Activated T-cell treated with anti-CD3 and anti-CD28 coated beads for 24 hours (primary cell): ENCODE data around the gene BEAN1.
"Not testable (repeated sequence)": the region's sequence is repeated elsewhere in the genome, so short reads cannot be mapped to it uniquely, and the experiment has no call there.

Experiments used
- DNase-seq: peaks from one replicate; pipeline ENCODE4 v3.0.0-alpha.2; 2020; ENCODE audit warnings: low read depth

Gene BEAN1

DNA sequence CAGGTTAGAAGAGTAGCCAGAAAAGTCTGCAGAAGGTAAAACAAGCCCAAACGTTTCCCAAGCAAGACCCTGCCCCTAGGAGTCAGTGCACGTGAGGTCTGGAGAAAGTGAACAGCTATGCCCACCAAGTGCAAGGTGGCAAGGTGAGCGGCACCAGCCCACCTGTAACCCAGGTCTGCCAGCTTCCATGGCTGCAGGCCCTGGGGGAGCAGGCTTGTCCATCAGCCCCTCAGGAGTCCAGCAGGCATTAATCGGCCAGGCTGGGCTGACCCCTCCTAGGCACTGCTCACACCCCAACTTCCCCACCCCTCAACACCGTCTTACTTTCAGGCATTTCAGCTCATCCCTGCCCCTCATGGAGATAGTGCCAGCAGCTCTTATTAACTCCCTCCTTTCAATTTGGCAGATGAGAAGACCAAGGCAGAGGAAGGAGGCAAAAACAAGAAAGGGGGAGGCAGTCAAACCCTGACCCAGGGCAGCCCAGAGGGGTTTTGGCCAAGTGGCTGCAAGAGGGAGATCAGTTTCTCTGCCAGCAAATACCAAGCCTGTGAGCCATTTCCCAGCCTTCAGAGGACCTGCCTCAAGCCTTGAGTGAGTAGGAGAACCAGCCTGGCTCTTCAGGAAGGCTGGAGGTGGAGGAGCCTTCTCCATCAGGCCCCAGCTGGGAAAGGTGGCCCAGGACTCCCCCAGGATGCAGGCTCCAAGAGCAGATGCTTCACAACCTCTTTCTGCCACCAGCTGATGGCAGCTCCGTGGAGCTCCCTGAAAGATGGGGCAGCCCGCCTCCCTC is 14.7 kb downstream of the BEAN1 start:
- DNase-seq, result no peak

DNA sequence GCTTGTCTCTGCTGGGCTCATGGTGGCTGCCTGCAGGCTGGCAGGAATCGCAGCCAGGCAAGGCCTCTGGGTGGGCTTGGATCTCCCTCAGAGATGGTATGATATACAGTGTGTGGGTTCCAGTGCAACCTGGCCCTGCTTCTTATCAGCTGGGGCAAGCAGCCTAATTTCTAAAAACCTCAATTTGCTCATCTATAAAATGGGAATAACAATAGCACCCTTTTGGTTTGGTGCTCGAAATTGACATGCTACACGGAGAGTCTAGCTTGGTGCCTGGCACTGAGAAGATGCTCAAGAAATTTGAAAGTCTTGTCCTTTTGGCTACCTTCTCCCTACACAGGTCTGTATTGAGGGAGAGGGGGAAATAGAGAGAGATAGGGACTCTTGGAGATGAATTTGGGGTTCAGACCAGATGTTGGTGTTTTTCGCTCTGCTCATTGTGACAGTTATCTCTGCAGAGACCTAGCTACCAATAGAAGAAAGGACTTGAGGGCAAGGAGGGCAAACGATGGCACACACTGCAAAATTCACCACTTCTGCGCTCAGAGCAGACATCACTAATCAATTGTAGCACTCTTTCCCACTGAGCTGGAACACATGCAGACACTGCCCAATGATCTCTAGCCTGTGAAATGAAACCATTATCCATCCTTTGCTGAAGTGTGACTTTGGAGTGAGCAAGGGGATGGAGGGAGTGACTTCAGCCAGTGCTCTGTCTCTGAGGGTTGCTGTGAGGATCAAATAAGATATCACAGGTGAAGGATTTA is 15.6 kb downstream of the BEAN1 start:
- DNase-seq, result no peak

DNA sequence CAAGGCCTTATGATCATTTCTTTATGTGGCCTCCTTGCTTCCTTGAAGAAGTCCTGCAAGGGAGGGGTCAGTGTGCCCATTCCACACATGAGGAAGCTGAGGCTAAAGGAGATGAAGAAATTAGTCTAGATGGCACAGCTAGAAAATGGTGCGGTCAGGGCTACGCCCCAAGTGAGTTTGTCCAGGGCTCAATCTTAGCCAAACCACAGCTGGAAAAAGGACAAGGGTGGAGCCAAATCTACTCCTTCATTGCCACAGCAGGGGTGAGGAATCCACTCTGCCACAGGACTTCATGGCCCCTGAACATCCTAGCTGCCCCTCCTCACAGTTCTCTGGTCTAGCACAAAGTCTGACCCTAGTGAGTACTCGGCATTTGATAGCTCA is 16.2 kb downstream of the BEAN1 start:
- DNase-seq, result no peak

DNA sequence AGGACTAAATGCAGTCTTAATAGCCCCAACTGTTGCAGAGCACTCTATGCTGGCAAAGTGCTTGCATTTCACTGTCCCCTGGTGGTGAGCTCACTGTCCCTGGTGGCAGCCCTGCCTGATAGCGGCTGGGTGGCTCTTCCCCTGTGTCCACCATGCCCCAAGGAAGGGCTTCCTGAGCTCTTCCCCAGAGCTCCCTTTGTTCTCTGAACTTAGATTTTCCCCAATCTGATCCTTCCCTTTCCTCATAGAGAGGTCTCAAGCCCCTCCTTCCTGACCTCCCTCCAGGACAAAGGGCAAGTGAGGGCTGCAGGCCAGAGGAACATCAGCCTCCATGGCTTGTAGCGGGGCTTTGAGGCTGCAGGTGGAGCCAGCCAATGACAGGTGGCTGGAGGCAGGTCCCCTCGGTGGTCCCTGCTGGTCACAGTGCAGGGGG is 17.0 kb downstream of the BEAN1 start:
- no peak for DNase-seq

DNA sequence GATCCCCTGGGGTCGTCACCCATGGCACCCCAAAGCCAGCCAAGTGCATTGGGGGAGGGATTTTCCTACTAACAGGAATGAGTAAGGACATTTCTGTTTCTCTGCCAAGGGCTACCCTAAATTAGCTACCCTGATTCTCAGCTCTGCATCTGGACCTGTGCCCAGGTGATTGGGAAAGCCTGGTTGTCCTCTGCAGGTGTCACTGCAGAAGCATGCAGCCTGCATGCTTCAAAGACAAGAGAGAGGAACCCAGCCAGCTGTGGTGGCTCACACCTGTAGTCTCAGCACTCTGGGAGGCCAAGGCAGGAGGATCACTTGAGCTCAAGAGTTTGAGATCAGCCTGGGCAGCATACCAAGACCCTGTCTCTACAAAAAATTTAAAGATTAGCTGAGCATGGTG is 19.6 kb downstream of the BEAN1 start:
- no peak for DNase-seq

DNA sequence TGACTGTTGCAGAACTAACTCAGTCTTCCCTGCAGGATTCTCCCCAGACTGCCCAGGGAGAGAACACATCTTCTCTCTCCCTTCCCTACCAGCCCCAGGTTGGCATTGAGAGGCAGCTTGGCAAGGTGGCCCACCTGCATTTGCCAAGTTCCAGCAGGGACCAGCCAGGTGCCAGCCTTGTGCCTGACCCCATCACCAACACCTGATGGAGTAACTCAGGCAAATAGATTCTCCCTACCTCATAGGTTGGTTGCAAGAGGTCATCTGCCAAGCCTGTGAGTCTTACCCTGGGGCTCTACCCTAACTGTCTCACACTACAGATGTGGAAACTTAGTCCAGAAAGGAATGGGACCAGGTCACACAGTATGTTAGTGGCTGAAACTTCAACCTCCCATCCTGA is 20.4 kb downstream of the BEAN1 start:
- DNase-seq, result no peak

DNA sequence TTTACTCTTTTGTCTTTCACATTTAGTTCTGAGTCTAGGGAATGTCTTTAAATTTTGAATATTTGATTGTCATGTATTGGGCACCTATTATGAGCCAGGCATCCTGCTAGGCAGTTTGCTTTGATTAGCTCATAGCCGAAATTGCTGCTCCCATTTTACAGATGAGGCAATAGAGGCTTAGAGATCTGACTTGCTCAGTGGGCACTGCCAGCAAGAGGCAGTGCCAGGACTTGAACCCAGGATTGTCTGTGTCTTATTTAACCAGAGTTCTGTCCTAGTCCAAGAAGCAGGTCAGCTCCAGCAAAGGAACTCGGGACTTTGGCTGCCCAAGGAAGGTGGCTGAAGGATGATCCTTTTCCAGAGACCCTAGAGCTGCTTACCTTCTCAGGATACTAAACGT is 24.5 kb downstream of the BEAN1 start:
- no peak for DNase-seq

- DNase-seq, result not testable (repeated sequence)
These were observed 26.1 kb downstream of the BEAN1 start for GRCh38 chr16:66453230-66453629.

- no peak for DNase-seq
These were observed 27.7 kb downstream of the BEAN1 start for GRCh38 chr16:66454751-66455150.

DNA sequence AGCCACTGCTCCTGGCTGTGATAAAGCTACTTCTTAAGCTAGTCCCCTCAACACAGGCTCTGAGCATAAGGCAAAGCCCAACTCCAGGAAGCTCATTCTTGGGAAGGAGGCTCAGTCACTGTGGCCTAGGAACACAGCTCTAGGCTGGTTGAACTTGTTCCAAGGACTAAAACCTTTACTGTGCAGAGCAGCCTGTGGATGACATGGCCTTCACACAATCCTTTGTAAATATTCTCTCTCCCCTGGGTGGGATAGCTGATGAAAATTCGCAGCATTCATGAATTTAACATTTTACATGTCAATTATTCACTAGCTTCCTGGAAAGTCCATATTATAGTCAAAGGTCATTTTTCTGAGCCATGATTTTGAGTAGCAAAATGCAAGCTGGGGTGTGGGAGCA is 28.9 kb downstream of the BEAN1 start:
- DNase-seq, result no peak

GRCh38 chr16:66457888-66458287 is 30.8 kb downstream of the BEAN1 start:
- no peak for DNase-seq

DNA sequence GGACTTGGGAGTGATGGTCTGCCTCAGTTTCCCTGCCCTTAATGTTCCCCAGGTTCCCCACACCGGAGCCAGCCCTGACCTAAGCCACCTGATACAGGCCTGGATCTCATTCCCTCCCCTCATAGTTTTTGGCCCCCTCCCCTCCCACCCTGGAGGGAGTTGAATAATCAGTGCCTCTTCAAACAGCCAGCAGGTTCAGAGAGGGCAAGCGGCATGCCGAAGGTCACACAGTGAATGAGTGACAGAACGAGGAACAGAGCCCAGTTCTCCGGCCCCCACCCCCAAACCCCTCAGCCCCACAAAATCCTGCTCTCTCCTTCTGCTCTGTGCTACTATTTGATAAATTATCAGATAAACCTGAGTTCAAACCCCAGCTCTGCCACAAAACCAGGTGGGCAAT is 31.2 kb downstream of the BEAN1 start:
- no peak for DNase-seq

- no peak for DNase-seq
These were observed 31.8 kb downstream of the BEAN1 start for GRCh38 chr16:66458853-66459252.

- no peak for DNase-seq
These were observed 32.8 kb downstream of the BEAN1 start for GRCh38 chr16:66459878-66460277.

GRCh38 chr16:66460703-66461102 is 33.6 kb downstream of the BEAN1 start:
- no peak for DNase-seq

GRCh38 chr16:66462912-66463311 is 35.8 kb downstream of the BEAN1 start:
- no peak for DNase-seq

DNA sequence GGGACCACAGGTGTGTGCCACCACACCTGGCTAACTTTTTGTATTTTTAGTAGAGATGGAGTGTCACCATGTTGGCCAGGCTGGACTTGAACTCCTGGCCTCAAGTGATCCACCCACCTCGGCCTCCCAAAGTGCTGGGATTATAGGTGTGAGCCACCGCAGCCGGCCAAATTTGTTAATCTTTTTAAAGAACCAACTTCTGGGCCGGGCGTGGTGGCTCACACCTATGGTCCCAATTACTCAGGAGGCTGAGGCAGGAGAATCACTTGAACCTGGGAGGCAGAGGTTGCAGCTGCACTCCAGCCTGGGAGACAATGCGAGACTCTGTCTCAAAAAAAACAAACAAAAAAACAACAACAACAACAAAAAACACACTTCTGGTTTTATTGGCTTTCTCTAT is 38.9 kb downstream of the BEAN1 start:
- DNase-seq, result not testable (repeated sequence)

DNA sequence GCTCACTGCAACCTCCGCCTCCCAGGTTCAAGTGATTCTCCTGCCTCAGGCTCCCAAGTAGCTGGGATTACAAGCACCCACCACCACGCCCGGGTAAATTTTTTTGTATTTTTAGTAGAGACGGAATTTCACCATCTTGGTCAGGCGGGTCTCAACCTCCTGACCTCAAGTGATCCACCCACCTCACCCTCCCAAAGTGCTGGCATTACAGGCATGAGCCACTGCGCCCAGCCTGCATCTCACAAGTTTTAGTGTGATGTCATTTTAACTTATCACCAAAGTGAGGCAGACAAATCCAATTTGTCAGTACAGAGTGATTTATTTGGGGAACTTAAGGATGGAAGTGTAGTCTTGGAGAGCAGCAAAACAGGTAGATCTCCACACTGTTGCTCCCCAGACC is 39.5 kb downstream of the BEAN1 start:
- DNase-seq, result not testable (repeated sequence)

GRCh38 chr16:66467611-66468010 is 40.5 kb downstream of the BEAN1 start:
- DNase-seq, result no peak

- DNase-seq, result no peak
These were observed 41.3 kb downstream of the BEAN1 start for GRCh38 chr16:66468321-66468965.

- no peak for DNase-seq
These were observed 42.3 kb downstream of the BEAN1 start for GRCh38 chr16:66469291-66469946.

DNA sequence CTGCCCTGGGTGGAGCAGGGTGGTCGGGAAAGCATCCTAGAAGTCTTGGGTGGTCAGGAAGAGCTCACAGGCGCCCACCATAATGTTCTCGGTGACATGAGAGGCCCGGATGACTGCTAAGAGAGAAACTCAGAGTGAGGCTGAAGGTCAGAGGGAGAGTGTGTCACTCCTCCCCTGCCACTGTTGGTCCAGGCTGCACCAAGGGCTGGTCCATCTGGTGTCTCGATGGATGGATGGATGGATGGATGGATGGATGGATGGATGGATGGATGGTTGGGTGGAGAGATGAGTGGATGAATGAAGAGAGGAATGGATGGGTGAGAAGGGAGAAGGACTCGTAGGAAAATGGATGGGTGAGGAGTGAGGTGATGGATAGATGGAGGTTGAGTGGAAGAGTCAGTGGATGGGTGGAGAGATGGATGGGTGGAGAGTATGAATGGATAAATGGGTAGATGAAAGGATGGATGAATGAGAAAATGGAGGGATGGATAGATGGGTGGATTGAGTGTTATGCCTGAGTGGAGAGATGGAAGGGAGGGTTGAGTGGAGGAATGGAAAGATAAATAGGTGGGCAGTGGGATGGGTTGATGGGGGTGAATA is 43.0 kb downstream of the BEAN1 start:
- no peak for DNase-seq
